Suprapubic skin (tissue), 4 donors: ENCODE results near the gene TMC2. TPM values are rescaled to one million over a fixed set of nuclear protein-coding genes. Genes with fewer than 3 reads are reported as not detected.

Experiments used
- DNase-seq, 2 donors: peaks; one replicate each; pipeline ENCODE4 v3.0.0-alpha.2; 2019; ENCODE audit warnings: low spot score in 2 of 2
- H3K27ac ChIP-seq: fragments of 200-600 bp; sonication (generic); one replicate; pipeline ENCODE4 v1.5.1; 2019
- H3K27me3 ChIP-seq: fragments of 200-600 bp; sonication (generic); one replicate; pipeline ENCODE4 v1.5.1; 2019
- H3K36me3 ChIP-seq: fragments of 200-600 bp; sonication (generic); one replicate; pipeline ENCODE4 v1.5.1; 2019
- H3K4me1 ChIP-seq: fragments of 200-600 bp; sonication (generic); one replicate; pipeline ENCODE4 v1.5.1; 2019
- H3K4me3 ChIP-seq: fragments of 200-600 bp; sonication (generic); one replicate; pipeline ENCODE4 v1.5.1; 2019; ENCODE audit warnings: mild to moderate bottlenecking
- H3K9me3 ChIP-seq: fragments of 200-600 bp; sonication (generic); one replicate; pipeline ENCODE4 v1.5.1; 2019
- CTCF ChIP-seq, 2 donors: fragments of 200-600 bp in 1 of 2; fragments of 450-650 bp in 1 of 2; sonication (generic) in 1 of 2; IDR thresholded peaks; one replicate each; pipeline ENCODE4 v1.5.1; 2016 to 2019; ENCODE audit warnings: antibody characterized with exemption in 2 of 2, mild to moderate bottlenecking in 1 of 2, moderate library complexity in 1 of 2
- EP300 ChIP-seq: sonication (generic); formaldehyde crosslinking; IDR thresholded peaks from one replicate; pipeline ENCODE4 v1.6.1; 2017; ENCODE audit warnings: antibody characterized with exemption
- POLR2A ChIP-seq, 2 donors: fragments of 450-650 bp; IDR thresholded peaks; one replicate each; pipeline ENCODE4 v1.6.1; 2017; ENCODE audit warnings: antibody characterized with exemption in 2 of 2, mild to moderate bottlenecking in 2 of 2, moderate library complexity in 2 of 2
- POLR2AphosphoS5 ChIP-seq, 3 donors: sonication (generic); formaldehyde crosslinking; IDR thresholded peaks; one replicate each; pipeline ENCODE4 v1.6.1; 2017; ENCODE audit warnings: antibody characterized with exemption in 3 of 3
- WGBS: methylation state at CpG from one replicate; pipeline ENCODE4 v1.1.5; 2018; 5-methylcytosine and 5-hydroxymethylcytosine counted together
- total RNA-seq, 4 donors: library from RNA; depleted of rRNA; stranded (reverse); fragments of >200 nt; gene quantifications; one replicate each; pipeline ENCODE4 v1.1.0, GENCODE V29; 2016

The TMC2 gene
- total RNA-seq, 4 donors from 2014 or later: not detected

- TF ChIP-seq EP300: no peak
- no peak for TF ChIP-seq POLR2A (IDR thresholded peaks at IDR 0.05)
- TF ChIP-seq POLR2AphosphoS5 (IDR thresholded peaks at IDR 0.05): no peak
- TF ChIP-seq CTCF (IDR thresholded peaks at IDR 0.05): no peak
- no peaks in the 10 kb centered on the region for H3K9me3 ChIP-seq
- no peak overlapping the region for H3K27ac ChIP-seq
- no peak for DNase-seq
- peaks cover 29% of the 10 kb centered on the region for H3K4me1 ChIP-seq
- 100% methylated on average over 3 of the region's 3 CpGs for WGBS
- H3K4me3 ChIP-seq: no peak overlapping the region
- H3K36me3 ChIP-seq: peaks cover 58% of the 10 kb centered on the region
- no peaks in the 10 kb centered on the region for H3K27me3 ChIP-seq
These were observed 118.5 kb downstream of the TMC2 start for GRCh38 chr20:2654831-2655230.

- DNase-seq: no peak
- Histone ChIP-seq H3K36me3 (peaks cover 64% of the 10 kb centered on the region), H3K4me1 (peaks cover 29% of the 10 kb centered on the region), H3K27me3 (no peaks in the 10 kb centered on the region), H3K9me3 (no peaks in the 10 kb centered on the region), H3K4me3 (no peak overlapping the region), H3K27ac (no peak overlapping the region)
- WGBS: 97% methylated on average over 15 of the region's 17 CpGs
- TF ChIP-seq POLR2AphosphoS5 (IDR thresholded peaks at IDR 0.05) (no peak), POLR2A (IDR thresholded peaks at IDR 0.05) (no peak), CTCF (IDR thresholded peaks at IDR 0.05) (no peak), EP300 (no peak)
These were observed 119.2 kb downstream of the TMC2 start for GRCh38 chr20:2655331-2656116.

GRCh38 chr20:2656471-2657117 is 120.2 kb downstream of the TMC2 start:
- H3K27ac ChIP-seq: no peak overlapping the region
- no peak overlapping the region for H3K4me3 ChIP-seq
- TF ChIP-seq EP300: no peak
- TF ChIP-seq POLR2A (IDR thresholded peaks at IDR 0.05): no peak
- TF ChIP-seq POLR2AphosphoS5 (IDR thresholded peaks at IDR 0.05): no peak
- no peak for TF ChIP-seq CTCF (IDR thresholded peaks at IDR 0.05)
- H3K36me3 ChIP-seq: peaks cover 75% of the 10 kb centered on the region
- H3K9me3 ChIP-seq: no peaks in the 10 kb centered on the region
- 89% methylated on average over 12 of the region's 12 CpGs for WGBS
- H3K27me3 ChIP-seq: no peaks in the 10 kb centered on the region
- no peak for DNase-seq
- peaks cover 21% of the 10 kb centered on the region for H3K4me1 ChIP-seq

GRCh38 chr20:2657241-2657640 is 120.9 kb downstream of the TMC2 start:
- WGBS: 87% methylated on average over 5 of the region's 5 CpGs
- Histone ChIP-seq H3K9me3 (no peaks in the 10 kb centered on the region), H3K27me3 (no peaks in the 10 kb centered on the region), H3K4me1 (peaks cover 20% of the 10 kb centered on the region), H3K4me3 (no peak overlapping the region), H3K27ac (no peak overlapping the region), H3K36me3 (peaks cover 82% of the 10 kb centered on the region)
- DNase-seq: no peak
- TF ChIP-seq CTCF (IDR thresholded peaks at IDR 0.05) (no peak), POLR2AphosphoS5 (IDR thresholded peaks at IDR 0.05) (no peak), POLR2A (IDR thresholded peaks at IDR 0.05) (no peak), EP300 (no peak)

- no peak for DNase-seq
- Histone ChIP-seq H3K27me3 (no peaks in the 10 kb centered on the region), H3K9me3 (no peaks in the 10 kb centered on the region), H3K4me1 (peaks cover 20% of the 10 kb centered on the region), H3K4me3 (no peak overlapping the region), H3K27ac (no peak overlapping the region), H3K36me3 (peaks cover 86% of the 10 kb centered on the region)
- TF ChIP-seq EP300 (no peak), POLR2AphosphoS5 (IDR thresholded peaks at IDR 0.05) (no peak), CTCF (IDR thresholded peaks at IDR 0.05) (no peak), POLR2A (IDR thresholded peaks at IDR 0.05) (no peak)
- WGBS: 89% methylated on average over 5 of the region's 5 CpGs
These were observed 121.3 kb downstream of the TMC2 start for GRCh38 chr20:2657674-2658073.
